ENCODE data around the gene LRTM2.
A peak's percentile ranks its signal among the peaks of the same experiment; 100 is the strongest.

Gene LRTM2

DNA sequence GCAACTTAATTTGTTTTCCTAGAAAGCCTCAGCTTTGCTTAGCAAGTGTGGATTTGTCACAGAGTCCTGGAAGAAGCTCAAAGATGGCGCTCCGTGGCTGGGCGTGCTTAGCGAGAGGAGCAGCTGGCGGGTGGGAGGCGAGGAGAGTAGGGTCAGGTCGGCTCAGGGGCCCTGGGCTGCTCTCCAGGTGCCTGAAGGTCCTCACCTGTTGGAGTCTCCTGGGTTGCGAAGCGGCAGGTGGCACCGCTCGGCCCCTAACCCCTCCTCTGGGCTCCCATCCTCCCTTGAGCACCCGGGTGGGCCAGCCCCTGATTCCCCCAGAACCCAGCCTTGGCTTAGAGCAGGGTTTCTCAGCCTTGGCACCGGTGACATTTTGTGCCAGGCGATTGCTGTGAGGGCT, 25.1 kb downstream of the LRTM2 start:
- TF ChIP-seq, protein P1, sequence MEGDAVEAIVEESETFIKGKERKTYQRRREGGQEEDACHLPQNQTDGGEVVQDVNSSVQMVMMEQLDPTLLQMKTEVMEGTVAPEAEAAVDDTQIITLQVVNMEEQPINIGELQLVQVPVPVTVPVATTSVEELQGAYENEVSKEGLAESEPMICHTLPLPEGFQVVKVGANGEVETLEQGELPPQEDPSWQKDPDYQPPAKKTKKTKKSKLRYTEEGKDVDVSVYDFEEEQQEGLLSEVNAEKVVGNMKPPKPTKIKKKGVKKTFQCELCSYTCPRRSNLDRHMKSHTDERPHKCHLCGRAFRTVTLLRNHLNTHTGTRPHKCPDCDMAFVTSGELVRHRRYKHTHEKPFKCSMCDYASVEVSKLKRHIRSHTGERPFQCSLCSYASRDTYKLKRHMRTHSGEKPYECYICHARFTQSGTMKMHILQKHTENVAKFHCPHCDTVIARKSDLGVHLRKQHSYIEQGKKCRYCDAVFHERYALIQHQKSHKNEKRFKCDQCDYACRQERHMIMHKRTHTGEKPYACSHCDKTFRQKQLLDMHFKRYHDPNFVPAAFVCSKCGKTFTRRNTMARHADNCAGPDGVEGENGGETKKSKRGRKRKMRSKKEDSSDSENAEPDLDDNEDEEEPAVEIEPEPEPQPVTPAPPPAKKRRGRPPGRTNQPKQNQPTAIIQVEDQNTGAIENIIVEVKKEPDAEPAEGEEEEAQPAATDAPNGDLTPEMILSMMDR (conservative IDR thresholded peaks at IDR 0.05; ENCODE audit: low read length), result no peak

DNA sequence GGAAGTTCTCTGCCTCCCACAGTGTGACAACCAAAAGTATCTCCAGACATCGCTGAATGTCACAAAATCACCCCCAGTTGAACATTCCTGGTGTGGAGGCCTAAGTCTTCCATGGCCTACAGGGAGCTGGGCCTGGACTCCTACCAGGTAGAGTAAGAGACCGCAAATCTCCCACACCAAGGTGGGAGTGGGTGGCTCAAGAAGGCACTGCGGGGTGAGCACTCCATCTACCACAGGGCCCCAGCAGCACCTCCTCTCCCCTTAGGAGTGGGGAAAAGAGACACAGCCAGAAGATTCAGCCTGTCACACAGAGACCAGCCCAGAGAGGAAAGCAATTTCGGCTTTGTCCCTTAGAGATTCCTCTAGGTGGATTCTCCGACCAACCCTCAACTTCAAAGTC, 25.5 kb downstream of the LRTM2 start:
- TF ChIP-seq, protein P1 (conservative IDR thresholded peaks at IDR 0.05; ENCODE audit: low read length), result no peak
- no peak for DNase-seq (ENCODE audit: low read depth)
- H3K4me3 ChIP-seq (ENCODE audit: low read length), result no peak overlapping the region

More for the DNA sequence above, 25.1 kb downstream of the LRTM2 start:
- no peak for DNase-seq (ENCODE audit: low read depth)
- H3K4me3 ChIP-seq (ENCODE audit: low read length), result no peak overlapping the region

DNA sequence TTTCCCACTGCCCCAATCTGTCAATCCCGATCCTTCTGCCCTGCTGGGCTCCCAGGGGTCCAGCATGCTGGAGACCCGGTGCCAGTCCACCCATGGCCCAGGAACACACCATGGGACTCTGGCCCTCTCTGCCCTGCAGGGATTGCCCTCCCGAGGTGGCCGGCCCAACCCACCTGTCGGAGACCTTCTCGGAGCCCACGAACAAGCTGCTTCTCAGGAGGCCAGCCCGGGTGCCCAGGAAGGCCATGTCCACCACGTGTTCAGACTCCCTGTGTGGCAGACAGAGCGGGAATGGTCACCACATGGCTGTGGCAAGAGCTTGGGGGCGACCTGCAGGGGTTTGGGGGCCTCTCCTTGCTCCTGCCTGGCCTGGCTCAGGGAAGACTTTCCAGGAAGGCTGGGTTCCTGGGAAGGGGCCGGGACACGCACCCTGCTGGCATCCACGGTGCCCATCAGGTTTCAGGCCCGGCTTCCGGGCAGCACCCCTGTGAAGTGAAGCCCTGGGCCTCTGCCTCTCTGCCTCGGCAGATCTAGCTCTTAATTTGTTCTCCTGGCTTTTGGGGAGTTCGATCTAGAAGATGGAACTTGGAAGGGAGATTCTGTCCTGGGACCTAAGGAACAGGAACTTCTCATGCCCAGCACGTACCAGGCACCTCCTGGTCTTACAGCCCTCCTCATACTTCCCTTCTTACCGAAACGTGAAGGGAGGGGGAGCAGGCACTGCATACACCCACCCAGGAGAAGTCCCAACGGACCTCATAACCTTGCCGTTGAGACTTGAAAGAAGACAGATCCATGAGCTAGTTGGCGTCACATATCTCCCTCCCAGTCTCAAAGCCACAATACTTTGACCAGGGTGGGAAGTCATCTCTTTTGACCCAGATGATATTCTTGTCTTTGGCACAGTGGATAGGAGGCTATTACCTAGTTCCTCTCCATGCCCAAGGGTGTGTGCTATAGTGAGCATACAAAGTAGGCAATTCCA, 26.3 kb downstream of the LRTM2 start:
- TF ChIP-seq, protein P1 (conservative IDR thresholded peaks at IDR 0.05; ENCODE audit: low read length), result no peak
- no peak for DNase-seq (ENCODE audit: low read depth)
- no peak overlapping the region for H3K4me3 ChIP-seq (ENCODE audit: low read length)

DNA sequence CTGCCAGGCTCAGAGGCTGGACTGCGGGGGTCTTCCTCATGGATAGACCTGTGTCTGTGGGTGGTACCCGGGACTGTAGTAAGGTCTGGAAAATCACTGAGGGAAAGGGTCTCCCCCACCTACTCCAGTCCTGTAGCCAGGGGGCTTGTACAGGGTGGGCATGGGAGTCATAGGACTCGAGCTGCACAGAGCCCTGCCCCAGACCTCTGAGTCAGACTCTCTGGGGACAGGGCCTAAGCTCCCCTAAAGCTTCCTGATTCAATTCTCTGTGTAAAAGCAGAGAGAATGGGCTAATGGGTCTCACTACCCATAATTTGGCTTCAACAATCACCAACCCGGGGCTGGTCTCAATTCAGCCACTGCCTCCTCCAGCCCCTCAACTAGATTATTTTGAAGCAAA, 27.0 kb downstream of the LRTM2 start:
- no peak for DNase-seq (ENCODE audit: low read depth)
- no peak overlapping the region for H3K4me3 ChIP-seq (ENCODE audit: low read length)
- TF ChIP-seq, protein P1 (conservative IDR thresholded peaks at IDR 0.05; ENCODE audit: low read length), result no peak

- TF ChIP-seq, protein P1 (conservative IDR thresholded peaks at IDR 0.05; ENCODE audit: low read length), result no peak
- no peak for DNase-seq (ENCODE audit: low read depth)
- no peak overlapping the region for H3K4me3 ChIP-seq (ENCODE audit: low read length)
Observed at GRCh38 chr12:1848146-1848545, 27.8 kb downstream of the LRTM2 start.

DNA sequence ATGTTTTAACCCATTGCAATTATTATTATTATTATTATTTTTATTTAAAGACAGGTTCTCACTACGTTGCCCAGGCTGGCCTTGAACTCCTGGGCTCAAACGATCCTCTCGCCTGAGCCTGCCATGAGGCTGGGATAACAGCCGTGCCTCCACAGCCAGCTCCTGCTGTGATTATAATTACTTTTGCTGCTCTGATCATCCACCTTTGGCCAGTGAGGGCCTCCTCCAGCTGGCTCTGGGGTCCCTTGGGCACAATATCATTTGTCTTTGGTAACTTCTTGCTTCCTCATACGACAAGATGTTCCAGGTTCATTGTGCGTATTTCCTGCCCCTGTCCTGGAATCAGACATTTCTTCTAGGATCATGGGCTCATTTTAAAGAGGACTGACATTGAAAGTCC, 28.4 kb downstream of the LRTM2 start:
- TF ChIP-seq, protein P1 (conservative IDR thresholded peaks at IDR 0.05; ENCODE audit: low read length), result no peak
- DNase-seq (ENCODE audit: low read depth), result no peak

DNA sequence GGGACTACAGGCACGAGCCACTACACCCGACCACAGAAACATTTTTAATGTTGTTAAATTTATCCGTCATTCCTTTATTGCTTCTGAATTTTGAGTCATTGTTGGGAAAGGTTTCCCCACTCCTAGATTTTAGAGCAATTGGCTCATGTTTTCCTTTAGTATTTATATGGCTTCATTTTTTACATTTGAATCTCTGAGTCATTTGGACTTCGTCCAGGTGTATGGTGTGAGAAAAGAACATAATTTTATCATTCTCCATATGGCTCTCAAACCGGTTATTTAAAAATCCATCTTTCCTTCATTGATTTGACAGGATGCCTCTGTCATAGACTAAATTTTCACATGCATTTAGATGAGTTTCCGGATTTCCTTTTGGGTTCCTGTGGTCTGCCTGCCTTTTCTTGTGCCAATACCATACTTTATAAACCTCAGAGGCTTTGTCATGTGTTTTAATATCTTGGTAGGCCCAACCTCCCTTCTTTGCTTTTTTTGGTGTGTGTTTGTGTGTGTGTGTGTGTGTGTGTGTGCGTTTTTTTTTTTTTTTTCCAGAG, 30.9 kb downstream of the LRTM2 start:
- TF ChIP-seq, protein P1 (conservative IDR thresholded peaks at IDR 0.05; ENCODE audit: low read length), result no peak
- no peak overlapping the region for H3K4me3 ChIP-seq (ENCODE audit: low read length)
- DNase-seq (ENCODE audit: low read depth), result peak; percentile 88

More for the DNA sequence above, 28.4 kb downstream of the LRTM2 start:
- H3K4me3 ChIP-seq (ENCODE audit: low read length), result no peak overlapping the region

Measured in AG10803 (cell line).